ENCODE results near the gene HAAO. TPM values are rescaled to one million over a fixed set of nuclear protein-coding genes. Genes with fewer than 3 reads are reported as not detected.

The HAAO gene
- total and polyA plus RNA-seq, 2 donors (not counting 3 experiments of a cell fraction or from before 2014, with no cell fraction given) = 0.82 to 1.1 TPM

DNA sequence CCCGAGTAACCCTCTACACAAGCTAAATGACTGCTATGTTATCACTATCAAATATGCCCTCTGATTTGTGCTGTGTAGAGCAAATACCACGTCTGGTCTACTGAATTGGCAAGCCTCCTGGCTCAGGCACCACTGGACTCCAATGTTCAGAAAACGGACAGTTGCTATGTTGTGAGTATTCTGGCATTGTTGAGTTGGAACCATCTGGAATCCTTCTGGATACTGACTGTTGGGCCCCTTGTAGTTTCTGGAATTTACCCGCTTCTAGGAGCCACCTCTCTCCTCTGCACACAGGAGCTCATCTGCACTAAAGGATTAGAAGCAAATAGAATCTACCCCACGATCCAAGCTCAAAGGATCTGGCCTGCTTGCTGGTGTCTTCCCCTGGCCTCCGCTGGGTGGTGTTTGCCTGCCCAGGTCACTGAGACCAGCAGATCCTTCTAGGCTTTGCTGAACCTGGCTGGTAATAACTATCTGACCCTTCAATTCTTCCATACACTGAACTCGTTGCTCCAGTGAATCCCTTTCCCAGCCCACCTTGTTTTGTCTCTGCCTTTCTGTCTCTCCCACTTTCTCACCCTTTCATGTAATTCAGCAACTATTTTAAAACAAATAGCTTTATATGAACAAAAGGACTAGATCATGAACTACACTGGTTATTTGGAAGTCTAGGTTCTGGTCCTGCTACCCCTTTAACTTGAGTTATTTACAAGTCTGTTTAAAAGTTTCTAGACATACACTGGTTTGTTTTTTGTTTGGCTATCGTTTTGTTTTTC lies 2.1 kb upstream of the HAAO start:
- POLR2A ChIA-PET = no interaction called here
- FAIRE-seq (peak; percentile 59), DNase-seq (ENCODE audit: low read depth, low spot score) (no peak)
- Histone ChIP-seq H2AFZ (ENCODE audit: low read depth, low read length) (no peak overlapping the region), H3K27ac (ENCODE audit: insufficient read depth, low read depth, low read length) (no peak overlapping the region), H3K9me1 (replicated peaks; ENCODE audit: control insufficient read depth, extremely low read depth, insufficient read depth, low read length) (no peaks in the 10 kb centered on the region), H3K9me3 (replicated peaks; ENCODE audit: control insufficient read depth, insufficient read depth, low read length) (no peaks in the 10 kb centered on the region), H3K4me2 (ENCODE audit: insufficient read depth, low read length) (no peak overlapping the region), H4K20me1 (replicated peaks; ENCODE audit: control insufficient read depth, extremely low read depth, insufficient read depth, low read length) (no peaks in the 10 kb centered on the region), H3K27me3 (ENCODE audit: control insufficient read depth in 2 of 2, insufficient read depth in 2 of 2, low read length in 2 of 2) (peaks cover 11 to 12% of the 10 kb centered on the region in 2 experiments), H3K4me3 (replicated peaks in 1 of 3; ENCODE audit: insufficient read depth in 1 of 3, low read depth in 1 of 3, low read length in 3 of 3) (no peak overlapping the region), H3K4me1 (ENCODE audit: control insufficient read depth, extremely low read depth, insufficient read depth, low read length) (peaks cover 4% of the 10 kb centered on the region), H3K79me2 (ENCODE audit: control insufficient read depth, insufficient read depth, low read length) (no peaks in the 10 kb centered on the region), H3K36me3 (ENCODE audit: control insufficient read depth in 2 of 2, extremely low read depth in 1 of 2, insufficient read depth in 2 of 2, low read length in 2 of 2) (no peaks in the 10 kb centered on the region), H3K9ac (replicated peaks; ENCODE audit: extremely low read depth, insufficient read depth, low read length) (no peak overlapping the region)
- intact Hi-C loops (cut with micrococcal nuclease) (loop anchor here (2.0 kb wide), 1 partner anchor 14 kb away; no protein-coding TSS in a partner anchor), dilution Hi-C loops (cut with MboI; ENCODE audit: extremely low pct_ligation_motif_present, low sequenced_read_pairs) (no loop called here)
- no peak for TF ChIP-seq FOS (IDR thresholded peaks at IDR 0.05; ENCODE audit: borderline replicate concordance, insufficient read depth, low read length)
- no peak for TF ChIP-seq GATA2 (IDR thresholded peaks at IDR 0.05; ENCODE audit: insufficient read depth, insufficient read length, low read depth, low read length)
- no peak for TF ChIP-seq EZH2 (IDR thresholded peaks at IDR 0.05; ENCODE audit: borderline replicate concordance, low read depth, low read length, severe bottlenecking)
- TF ChIP-seq POLR2AphosphoS5 (IDR thresholded peaks at IDR 0.05; ENCODE audit: insufficient read depth, low read depth, low read length) = no peak
- TF ChIP-seq, protein P1, sequence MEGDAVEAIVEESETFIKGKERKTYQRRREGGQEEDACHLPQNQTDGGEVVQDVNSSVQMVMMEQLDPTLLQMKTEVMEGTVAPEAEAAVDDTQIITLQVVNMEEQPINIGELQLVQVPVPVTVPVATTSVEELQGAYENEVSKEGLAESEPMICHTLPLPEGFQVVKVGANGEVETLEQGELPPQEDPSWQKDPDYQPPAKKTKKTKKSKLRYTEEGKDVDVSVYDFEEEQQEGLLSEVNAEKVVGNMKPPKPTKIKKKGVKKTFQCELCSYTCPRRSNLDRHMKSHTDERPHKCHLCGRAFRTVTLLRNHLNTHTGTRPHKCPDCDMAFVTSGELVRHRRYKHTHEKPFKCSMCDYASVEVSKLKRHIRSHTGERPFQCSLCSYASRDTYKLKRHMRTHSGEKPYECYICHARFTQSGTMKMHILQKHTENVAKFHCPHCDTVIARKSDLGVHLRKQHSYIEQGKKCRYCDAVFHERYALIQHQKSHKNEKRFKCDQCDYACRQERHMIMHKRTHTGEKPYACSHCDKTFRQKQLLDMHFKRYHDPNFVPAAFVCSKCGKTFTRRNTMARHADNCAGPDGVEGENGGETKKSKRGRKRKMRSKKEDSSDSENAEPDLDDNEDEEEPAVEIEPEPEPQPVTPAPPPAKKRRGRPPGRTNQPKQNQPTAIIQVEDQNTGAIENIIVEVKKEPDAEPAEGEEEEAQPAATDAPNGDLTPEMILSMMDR (IDR thresholded peaks at IDR 0.05; ENCODE audit: extremely low read depth in 1 of 2, insufficient read depth in 1 of 2, low read depth in 1 of 2, low read length in 2 of 2) = peak in 1 of 2 donors; percentile 7
- no peak for TF ChIP-seq MAX (IDR thresholded peaks at IDR 0.05; ENCODE audit: insufficient read depth, insufficient read length)
- no peak for TF ChIP-seq JUN (IDR thresholded peaks at IDR 0.05; ENCODE audit: borderline replicate concordance, insufficient read depth, insufficient read length, low read depth)
- CTCF ChIA-PET = interaction anchor here (0.6 to 1.9 kb wide), 2 partner anchors 19 to 426 kb away, joined by 3 to 6 read pairs; no protein-coding TSS in a partner anchor
- no TSS peak for BruUV-seq (replicated peaks)
